Endothelial cell (in vitro differentiated cells): ENCODE measurements around the gene RTN3. TPM values are rescaled to one million over a fixed set of nuclear protein-coding genes. Genes with fewer than 3 reads are reported as not detected.

ENCODE experiments used
- DNase-seq: peaks from one replicate; pipeline ENCODE4 v3.0.0; 2021; ENCODE audit warnings: low spot score
- H3K27ac Mint-ChIP-seq: one replicate; pipeline ENCODE4 v1.8.0; 2021; ENCODE audit warnings: mixed read lengths, inconsistent platforms; ENCODE audit not compliant: unreplicated experiment
- H3K27me3 Mint-ChIP-seq: one replicate; pipeline ENCODE4 v1.8.0; 2021; ENCODE audit warnings: mild to moderate bottlenecking, moderate library complexity, mixed read lengths, inconsistent platforms; ENCODE audit not compliant: unreplicated experiment
- H3K36me3 Mint-ChIP-seq: one replicate; pipeline ENCODE4 v1.8.0; 2021; ENCODE audit warnings: mild to moderate bottlenecking, low read depth, mixed read lengths, inconsistent platforms; ENCODE audit not compliant: unreplicated experiment
- H3K4me1 Mint-ChIP-seq: one replicate; pipeline ENCODE4 v1.8.0; 2021; ENCODE audit warnings: mild to moderate bottlenecking, mixed read lengths, inconsistent platforms; ENCODE audit not compliant: unreplicated experiment
- H3K4me3 Mint-ChIP-seq: one replicate; pipeline ENCODE4 v1.8.0; 2021; ENCODE audit warnings: mild to moderate bottlenecking, mixed read lengths, inconsistent platforms; ENCODE audit not compliant: unreplicated experiment
- H3K9me3 Mint-ChIP-seq: one replicate; pipeline ENCODE4 v1.8.0; 2021; ENCODE audit warnings: mixed read lengths, inconsistent platforms; ENCODE audit not compliant: unreplicated experiment
- total RNA-seq: library from RNA; stranded (reverse); fragmentation: NEBNext Ultra II Directional; extraction: Animal tissue kit (Norgen Biotek cat#: 25700); gene quantifications from one replicate; pipeline ENCODE4 v1.2.1, GENCODE V29; 2021; ENCODE audit not compliant: unreplicated experiment
- TF ChIP-seq, protein P1 (sequence below): fragments of 200-600 bp; sonication (generic); IDR thresholded peaks from one replicate; pipeline ENCODE4 v1.5.0; 2021; ENCODE audit warnings: antibody characterized with exemption; ENCODE audit not compliant: unreplicated experiment

RTN3 gene
- total RNA-seq, 1 donor from 2014 or later = 103 TPM

DNA sequence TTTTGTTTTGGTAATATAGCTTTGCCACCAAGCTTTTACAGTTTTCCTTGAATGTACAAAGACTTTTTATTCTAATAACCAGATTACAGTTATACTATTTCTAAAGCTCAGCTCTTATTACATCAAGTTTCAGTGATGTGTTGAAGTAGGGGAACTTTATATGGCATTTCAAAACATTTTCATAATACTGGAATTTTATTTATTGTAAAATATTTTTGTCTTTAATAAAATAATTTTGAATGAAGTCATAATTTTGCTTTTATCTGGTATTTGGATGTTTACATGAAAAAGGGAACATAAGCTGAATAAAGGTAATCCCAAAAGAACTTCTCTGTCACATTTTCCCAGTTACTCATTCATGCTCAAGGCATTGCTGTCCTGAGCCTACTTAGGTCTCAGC, 34.7 kb downstream of the RTN3 start:
- no peak for DNase-seq
- Mint-ChIP-seq H3K9me3 (no peaks in the 10 kb centered on the region), H3K4me3 (no peak overlapping the region), H3K27ac (no peak overlapping the region), H3K27me3 (peaks cover 3% of the 10 kb centered on the region), H3K36me3 (no peaks in the 10 kb centered on the region), H3K4me1 (no peaks in the 10 kb centered on the region)
- TF ChIP-seq, protein P1, sequence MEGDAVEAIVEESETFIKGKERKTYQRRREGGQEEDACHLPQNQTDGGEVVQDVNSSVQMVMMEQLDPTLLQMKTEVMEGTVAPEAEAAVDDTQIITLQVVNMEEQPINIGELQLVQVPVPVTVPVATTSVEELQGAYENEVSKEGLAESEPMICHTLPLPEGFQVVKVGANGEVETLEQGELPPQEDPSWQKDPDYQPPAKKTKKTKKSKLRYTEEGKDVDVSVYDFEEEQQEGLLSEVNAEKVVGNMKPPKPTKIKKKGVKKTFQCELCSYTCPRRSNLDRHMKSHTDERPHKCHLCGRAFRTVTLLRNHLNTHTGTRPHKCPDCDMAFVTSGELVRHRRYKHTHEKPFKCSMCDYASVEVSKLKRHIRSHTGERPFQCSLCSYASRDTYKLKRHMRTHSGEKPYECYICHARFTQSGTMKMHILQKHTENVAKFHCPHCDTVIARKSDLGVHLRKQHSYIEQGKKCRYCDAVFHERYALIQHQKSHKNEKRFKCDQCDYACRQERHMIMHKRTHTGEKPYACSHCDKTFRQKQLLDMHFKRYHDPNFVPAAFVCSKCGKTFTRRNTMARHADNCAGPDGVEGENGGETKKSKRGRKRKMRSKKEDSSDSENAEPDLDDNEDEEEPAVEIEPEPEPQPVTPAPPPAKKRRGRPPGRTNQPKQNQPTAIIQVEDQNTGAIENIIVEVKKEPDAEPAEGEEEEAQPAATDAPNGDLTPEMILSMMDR = no peak

DNA sequence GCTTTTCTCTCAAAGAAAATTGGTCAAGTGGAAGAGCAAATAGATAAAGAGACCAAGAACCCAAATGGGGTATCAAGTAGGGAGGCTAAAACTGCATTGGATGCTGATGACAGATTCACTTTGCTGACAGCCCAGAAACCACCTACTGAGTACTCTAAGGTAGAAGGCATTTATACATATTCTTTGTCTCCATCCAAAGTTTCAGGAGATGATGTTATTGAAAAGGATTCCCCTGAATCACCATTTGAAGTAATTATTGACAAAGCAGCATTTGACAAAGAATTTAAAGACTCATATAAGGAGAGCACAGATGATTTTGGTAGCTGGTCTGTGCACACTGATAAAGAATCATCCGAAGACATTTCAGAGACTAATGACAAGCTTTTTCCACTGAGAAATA, 37.7 kb downstream of the RTN3 start:
- Mint-ChIP-seq H3K4me1 (no peaks in the 10 kb centered on the region), H3K36me3 (no peaks in the 10 kb centered on the region), H3K9me3 (no peaks in the 10 kb centered on the region), H3K27ac (no peak overlapping the region), H3K4me3 (no peak overlapping the region), H3K27me3 (no peaks in the 10 kb centered on the region)
- no peak for DNase-seq
- TF ChIP-seq, protein P1 = no peak

DNA sequence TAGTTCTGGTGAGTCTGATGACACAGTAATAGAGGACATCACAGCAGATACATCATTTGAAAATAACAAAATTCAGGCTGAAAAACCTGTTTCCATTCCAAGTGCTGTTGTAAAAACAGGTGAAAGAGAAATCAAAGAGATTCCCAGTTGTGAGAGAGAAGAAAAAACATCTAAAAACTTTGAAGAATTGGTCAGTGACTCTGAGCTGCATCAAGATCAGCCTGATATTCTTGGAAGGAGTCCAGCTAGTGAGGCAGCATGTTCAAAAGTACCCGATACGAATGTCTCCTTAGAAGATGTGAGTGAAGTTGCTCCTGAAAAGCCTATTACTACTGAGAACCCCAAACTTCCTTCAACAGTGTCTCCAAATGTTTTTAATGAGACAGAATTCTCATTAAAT, 38.7 kb downstream of the RTN3 start:
- TF ChIP-seq, protein P1 = no peak
- Mint-ChIP-seq H3K36me3 (no peaks in the 10 kb centered on the region), H3K27ac (no peak overlapping the region), H3K9me3 (no peaks in the 10 kb centered on the region), H3K27me3 (no peaks in the 10 kb centered on the region), H3K4me1 (no peaks in the 10 kb centered on the region), H3K4me3 (no peak overlapping the region)
- DNase-seq = no peak

DNA sequence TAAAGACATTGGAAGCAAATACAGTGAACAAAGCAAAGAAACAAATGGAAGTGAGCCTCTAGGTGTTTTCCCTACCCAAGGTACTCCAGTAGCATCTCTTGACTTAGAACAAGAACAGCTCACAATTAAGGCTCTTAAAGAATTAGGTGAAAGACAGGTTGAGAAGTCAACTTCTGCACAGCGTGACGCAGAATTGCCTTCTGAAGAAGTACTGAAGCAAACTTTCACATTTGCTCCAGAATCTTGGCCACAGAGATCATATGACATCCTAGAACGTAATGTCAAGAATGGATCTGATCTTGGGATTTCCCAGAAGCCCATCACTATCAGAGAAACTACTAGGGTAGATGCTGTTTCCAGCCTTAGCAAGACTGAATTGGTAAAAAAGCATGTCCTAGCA, 39.3 kb downstream of the RTN3 start:
- H3K9me3 Mint-ChIP-seq = no peaks in the 10 kb centered on the region
- TF ChIP-seq, protein P1 = no peak
- H3K4me3 Mint-ChIP-seq = no peak overlapping the region
- no peaks in the 10 kb centered on the region for H3K4me1 Mint-ChIP-seq
- no peak for DNase-seq
- no peaks in the 10 kb centered on the region for H3K36me3 Mint-ChIP-seq
- H3K27me3 Mint-ChIP-seq = no peaks in the 10 kb centered on the region
- no peak overlapping the region for H3K27ac Mint-ChIP-seq

DNA sequence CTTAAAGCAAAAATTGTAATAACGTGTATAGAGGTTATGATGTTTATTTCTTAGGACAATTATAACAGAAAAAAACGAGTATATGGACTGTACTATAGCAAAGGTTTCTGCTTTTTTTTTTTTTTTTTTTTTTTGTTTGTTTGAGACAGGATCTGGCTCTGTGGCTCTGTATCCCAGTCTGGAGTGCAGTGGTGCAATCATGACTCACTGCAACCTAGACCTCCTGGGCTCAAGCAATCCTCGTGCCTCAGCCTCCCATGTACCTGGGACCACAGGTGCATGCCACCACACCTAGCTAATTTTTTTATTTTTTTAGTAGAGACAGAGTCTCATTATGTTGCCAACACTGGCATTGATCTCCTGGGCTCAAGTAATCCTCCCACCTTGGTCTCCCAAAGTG, 48.0 kb downstream of the RTN3 start:
- no peaks in the 10 kb centered on the region for H3K4me1 Mint-ChIP-seq
- H3K36me3 Mint-ChIP-seq = no peaks in the 10 kb centered on the region
- H3K4me3 Mint-ChIP-seq = no peak overlapping the region
- DNase-seq = no peak
- H3K9me3 Mint-ChIP-seq = no peaks in the 10 kb centered on the region
- peaks cover 2% of the 10 kb centered on the region for H3K27me3 Mint-ChIP-seq
- no peak overlapping the region for H3K27ac Mint-ChIP-seq
- TF ChIP-seq, protein P1 = no peak
